GM23338 (cell line): ENCODE data around the gene GPX1. TPM values are rescaled to one million over a fixed set of nuclear protein-coding genes. Genes with fewer than 3 reads are reported as not detected.

Experiments
- ATAC-seq: fragments of 200-7000 bp; cut with Tn5 transposase; 3 replicates; pipeline ENCODE4 v1.9.1; 2020
- DNase-seq: peaks from one replicate; pipeline ENCODE4 v3.0.0-alpha.2; 2015; ENCODE audit warnings: low spot score
- H2AFZ ChIP-seq: fragments of 200-600 bp; sonication (generic); 2 replicates; pipeline ENCODE4 v1.8.0; 2016; ENCODE audit warnings: antibody characterized with exemption, mild to moderate bottlenecking, moderate library complexity
- H3F3A ChIP-seq: fragments of 200-600 bp; sonication (generic); replicated peaks from 2 replicates; pipeline ENCODE4 v1.8.0; 2017; ENCODE audit warnings: antibody characterized with exemption, mixed run types, low read depth
- H3K27ac ChIP-seq: fragments of 200-600 bp; sonication (generic); 2 replicates; pipeline ENCODE4 v1.6.1; 2016; ENCODE audit warnings: low read depth
- H3K27me3 ChIP-seq: fragments of 200-600 bp; sonication (generic); 2 replicates; pipeline ENCODE4 v1.8.0; 2016; ENCODE audit warnings: mild to moderate bottlenecking, mixed run types, moderate library complexity; ENCODE audit not compliant: insufficient read depth
- H3K36me3 ChIP-seq: fragments of 200-600 bp; sonication (generic); 2 replicates; pipeline ENCODE4 v1.8.0; 2016; ENCODE audit warnings: mild to moderate bottlenecking; ENCODE audit not compliant: insufficient read depth
- H3K4me1 ChIP-seq: fragments of 200-600 bp; sonication (generic); 2 replicates; pipeline ENCODE4 v1.8.0; 2016; ENCODE audit warnings: mild to moderate bottlenecking, moderate library complexity; ENCODE audit not compliant: insufficient read depth
- H3K4me2 ChIP-seq: fragments of 200-600 bp; sonication (generic); 2 replicates; pipeline ENCODE4 v1.7.1; 2017; ENCODE audit warnings: mixed run types
- H3K4me3 ChIP-seq: fragments of 200-600 bp; sonication (generic); 2 replicates; pipeline ENCODE4 v1.6.1; 2016; ENCODE audit warnings: mixed run types
- H3K79me2 ChIP-seq: fragments of 200-600 bp; sonication (generic); replicated peaks from 2 replicates; pipeline ENCODE4 v1.8.0; 2017; ENCODE audit warnings: mild to moderate bottlenecking; ENCODE audit not compliant: insufficient read depth
- H3K9me2 ChIP-seq: fragments of 200-600 bp; sonication (generic); 2 replicates; pipeline ENCODE4 v1.8.0; 2017; ENCODE audit not compliant: insufficient read depth
- H4K20me1 ChIP-seq: fragments of 200-600 bp; sonication (generic); replicated peaks from 2 replicates; pipeline ENCODE4 v1.8.0; 2017; ENCODE audit warnings: mild to moderate bottlenecking; ENCODE audit not compliant: insufficient read depth
- H3K27ac Mint-ChIP-seq: 2 replicates; pipeline ENCODE4 v1.8.0; 2020; ENCODE audit warnings: inconsistent platforms, mild to moderate bottlenecking, moderate library complexity, mixed read lengths
- H3K27me3 Mint-ChIP-seq: 3 replicates; pipeline ENCODE4 v1.8.0; 2022; ENCODE audit warnings: low read depth, mild to moderate bottlenecking, moderate library complexity, mixed read lengths, inconsistent platforms; ENCODE audit not compliant: insufficient read depth, poor library complexity
- H3K36me3 Mint-ChIP-seq: 3 replicates; pipeline ENCODE4 v1.8.0; 2021; ENCODE audit warnings: low read depth, mild to moderate bottlenecking, inconsistent platforms, moderate library complexity, mixed read lengths
- H3K4me1 Mint-ChIP-seq: 3 replicates; pipeline ENCODE4 v1.8.0; 2020; ENCODE audit warnings: mild to moderate bottlenecking, inconsistent platforms, mixed read lengths
- H3K4me3 Mint-ChIP-seq: 3 replicates; pipeline ENCODE4 v1.8.0; 2021; ENCODE audit warnings: moderate library complexity, mild to moderate bottlenecking, inconsistent platforms, mixed read lengths
- H3K9me3 Mint-ChIP-seq: 3 replicates; pipeline ENCODE4 v1.8.0; 2020; ENCODE audit warnings: moderate library complexity, mild to moderate bottlenecking, inconsistent platforms, mixed read lengths
- CREB1 ChIP-seq: fragments of 250-450 bp; sonication (Bioruptor Pico); IDR thresholded peaks from 2 replicates; pipeline ENCODE4 v1.5.0; 2020; ENCODE audit warnings: low read depth, mild to moderate bottlenecking, moderate library complexity
- EZH2 ChIP-seq: fragments of 200-600 bp; sonication (generic); IDR thresholded peaks from one replicate; pipeline ENCODE4 v1.8.0; 2017; ENCODE audit warnings: antibody characterized with exemption, mild to moderate bottlenecking, low read depth; ENCODE audit not compliant: unreplicated experiment
- EZH2phosphoT487 ChIP-seq: fragments of 200-600 bp; sonication (generic); IDR thresholded peaks from one replicate; pipeline ENCODE4 v1.8.1; 2018; ENCODE audit warnings: antibody characterized with exemption; ENCODE audit not compliant: unreplicated experiment
- JUNB ChIP-seq: IDR thresholded peaks from one replicate; pipeline ENCODE4 v1.6.1; 2016; ENCODE audit warnings: antibody characterized with exemption; ENCODE audit not compliant: unreplicated experiment
- NANOG ChIP-seq: IDR thresholded peaks from 2 replicates; pipeline ENCODE4 v1.6.1; 2016; ENCODE audit warnings: antibody characterized with exemption, borderline replicate concordance
- POLR2AphosphoS5 ChIP-seq: IDR thresholded peaks from 2 replicates; pipeline ENCODE4 v1.6.1; 2016; ENCODE audit warnings: antibody characterized with exemption, low read depth
- STAT1 ChIP-seq: IDR thresholded peaks from one replicate; pipeline ENCODE4 v1.6.1; 2016; ENCODE audit warnings: antibody characterized with exemption; ENCODE audit not compliant: unreplicated experiment
- ZNF114 ChIP-seq: fragments of 250-450 bp; sonication (Bioruptor Pico); IDR thresholded peaks from 2 replicates; pipeline ENCODE4 v1.5.0; 2020; ENCODE audit warnings: mild to moderate bottlenecking, moderate library complexity
- ZNF331 ChIP-seq: fragments of 250-450 bp; sonication (Bioruptor Pico); IDR thresholded peaks from 2 replicates; pipeline ENCODE4 v1.5.0; 2020; ENCODE audit warnings: low read depth, mild to moderate bottlenecking, moderate library complexity
- polyA plus RNA-seq: library from polyadenylated mRNA; unstranded; fragments of >200 nt; fragmentation: Nextera tagmentation; extraction: Ambion mirVana; gene quantifications from 2 replicates; pipeline ENCODE4 v1.2.1, GENCODE V29; 2016
- total RNA-seq: library from RNA; depleted of rRNA; stranded (reverse); fragments of >200 nt; shearing (Covaris generic); gene quantifications from 2 replicates; pipeline ENCODE4 v1.2.3, GENCODE V29; 2014
- TF ChIP-seq, protein P1 (sequence below): fragments of 250-450 bp; sonication (Bioruptor Pico); IDR thresholded peaks from 2 replicates; pipeline ENCODE4 v1.5.0; 2020; ENCODE audit warnings: mild to moderate bottlenecking, moderate library complexity
- TF ChIP-seq, protein P2 (sequence below): IDR thresholded peaks from 2 replicates; pipeline ENCODE4 v1.6.1; 2016; ENCODE audit warnings: antibody characterized with exemption
- TF ChIP-seq, protein P3 (sequence below), 2 experiments: fragments of 200-600 bp in 1 of 2; sonication (generic) in 1 of 2; conservative IDR thresholded peaks; 2 replicates each; pipeline versions ENCODE4 v1.5.1 to v1.6.1; 2016 to 2017; ENCODE audit warnings: antibody characterized with exemption in 2 of 2, low read depth in 2 of 2, mild to moderate bottlenecking in 2 of 2, moderate library complexity in 1 of 2
- TF ChIP-seq, protein P4 (sequence below): IDR thresholded peaks from one replicate; pipeline ENCODE4 v1.6.1; 2018; ENCODE audit warnings: antibody characterized with exemption; ENCODE audit not compliant: unreplicated experiment

GPX1 gene
- total and polyA plus RNA-seq, 2 experiments from 2014 or later, result 247 to 394 TPM

DNA sequence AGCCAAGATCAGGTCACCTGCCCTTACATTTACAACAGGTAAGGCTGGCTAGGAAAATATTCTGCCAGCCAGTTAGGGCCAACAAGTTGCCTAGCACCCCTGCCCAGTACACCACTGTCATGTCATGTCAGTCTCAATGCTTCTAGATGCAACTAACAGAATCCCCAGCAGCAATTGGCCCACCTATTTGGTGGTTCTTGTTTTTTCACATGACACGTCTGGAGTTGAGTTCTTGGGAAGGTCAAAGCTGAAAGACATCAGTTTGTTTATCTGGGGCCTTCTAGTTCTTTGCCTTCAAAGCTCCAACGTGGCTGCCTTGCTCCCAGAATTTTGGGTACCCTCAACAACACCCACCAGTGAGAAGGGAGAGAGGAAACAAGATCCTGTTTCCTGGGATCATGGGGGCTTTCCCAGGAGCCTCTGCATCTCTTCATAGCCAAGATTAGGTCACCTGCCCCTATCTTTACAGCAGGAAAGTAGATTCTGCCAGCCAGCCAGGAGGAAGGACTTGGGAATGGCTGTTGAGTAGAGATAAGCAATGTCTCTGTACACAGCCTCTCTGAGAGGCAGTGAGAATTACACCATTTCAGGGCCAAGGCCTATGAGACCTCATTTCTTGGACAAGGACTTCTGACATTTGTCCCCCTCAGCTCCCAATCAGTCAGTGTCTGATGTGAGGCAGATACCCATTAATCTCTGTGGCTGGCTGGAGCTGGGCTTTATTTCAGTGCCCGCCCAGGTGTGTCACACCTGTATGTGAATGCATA is 8.6 kb downstream of the GPX1 start:
- TF ChIP-seq NANOG (no peak), STAT1 (no peak), JUNB (no peak), CREB1 (CRISPR knock-in tag) (no peak), ZNF114 (CRISPR knock-in tag) (no peak), EZH2 (no peak), ZNF331 (CRISPR knock-in tag) (no peak), EZH2phosphoT487 (no peak), POLR2AphosphoS5 (no peak)
- TF ChIP-seq, protein P1, sequence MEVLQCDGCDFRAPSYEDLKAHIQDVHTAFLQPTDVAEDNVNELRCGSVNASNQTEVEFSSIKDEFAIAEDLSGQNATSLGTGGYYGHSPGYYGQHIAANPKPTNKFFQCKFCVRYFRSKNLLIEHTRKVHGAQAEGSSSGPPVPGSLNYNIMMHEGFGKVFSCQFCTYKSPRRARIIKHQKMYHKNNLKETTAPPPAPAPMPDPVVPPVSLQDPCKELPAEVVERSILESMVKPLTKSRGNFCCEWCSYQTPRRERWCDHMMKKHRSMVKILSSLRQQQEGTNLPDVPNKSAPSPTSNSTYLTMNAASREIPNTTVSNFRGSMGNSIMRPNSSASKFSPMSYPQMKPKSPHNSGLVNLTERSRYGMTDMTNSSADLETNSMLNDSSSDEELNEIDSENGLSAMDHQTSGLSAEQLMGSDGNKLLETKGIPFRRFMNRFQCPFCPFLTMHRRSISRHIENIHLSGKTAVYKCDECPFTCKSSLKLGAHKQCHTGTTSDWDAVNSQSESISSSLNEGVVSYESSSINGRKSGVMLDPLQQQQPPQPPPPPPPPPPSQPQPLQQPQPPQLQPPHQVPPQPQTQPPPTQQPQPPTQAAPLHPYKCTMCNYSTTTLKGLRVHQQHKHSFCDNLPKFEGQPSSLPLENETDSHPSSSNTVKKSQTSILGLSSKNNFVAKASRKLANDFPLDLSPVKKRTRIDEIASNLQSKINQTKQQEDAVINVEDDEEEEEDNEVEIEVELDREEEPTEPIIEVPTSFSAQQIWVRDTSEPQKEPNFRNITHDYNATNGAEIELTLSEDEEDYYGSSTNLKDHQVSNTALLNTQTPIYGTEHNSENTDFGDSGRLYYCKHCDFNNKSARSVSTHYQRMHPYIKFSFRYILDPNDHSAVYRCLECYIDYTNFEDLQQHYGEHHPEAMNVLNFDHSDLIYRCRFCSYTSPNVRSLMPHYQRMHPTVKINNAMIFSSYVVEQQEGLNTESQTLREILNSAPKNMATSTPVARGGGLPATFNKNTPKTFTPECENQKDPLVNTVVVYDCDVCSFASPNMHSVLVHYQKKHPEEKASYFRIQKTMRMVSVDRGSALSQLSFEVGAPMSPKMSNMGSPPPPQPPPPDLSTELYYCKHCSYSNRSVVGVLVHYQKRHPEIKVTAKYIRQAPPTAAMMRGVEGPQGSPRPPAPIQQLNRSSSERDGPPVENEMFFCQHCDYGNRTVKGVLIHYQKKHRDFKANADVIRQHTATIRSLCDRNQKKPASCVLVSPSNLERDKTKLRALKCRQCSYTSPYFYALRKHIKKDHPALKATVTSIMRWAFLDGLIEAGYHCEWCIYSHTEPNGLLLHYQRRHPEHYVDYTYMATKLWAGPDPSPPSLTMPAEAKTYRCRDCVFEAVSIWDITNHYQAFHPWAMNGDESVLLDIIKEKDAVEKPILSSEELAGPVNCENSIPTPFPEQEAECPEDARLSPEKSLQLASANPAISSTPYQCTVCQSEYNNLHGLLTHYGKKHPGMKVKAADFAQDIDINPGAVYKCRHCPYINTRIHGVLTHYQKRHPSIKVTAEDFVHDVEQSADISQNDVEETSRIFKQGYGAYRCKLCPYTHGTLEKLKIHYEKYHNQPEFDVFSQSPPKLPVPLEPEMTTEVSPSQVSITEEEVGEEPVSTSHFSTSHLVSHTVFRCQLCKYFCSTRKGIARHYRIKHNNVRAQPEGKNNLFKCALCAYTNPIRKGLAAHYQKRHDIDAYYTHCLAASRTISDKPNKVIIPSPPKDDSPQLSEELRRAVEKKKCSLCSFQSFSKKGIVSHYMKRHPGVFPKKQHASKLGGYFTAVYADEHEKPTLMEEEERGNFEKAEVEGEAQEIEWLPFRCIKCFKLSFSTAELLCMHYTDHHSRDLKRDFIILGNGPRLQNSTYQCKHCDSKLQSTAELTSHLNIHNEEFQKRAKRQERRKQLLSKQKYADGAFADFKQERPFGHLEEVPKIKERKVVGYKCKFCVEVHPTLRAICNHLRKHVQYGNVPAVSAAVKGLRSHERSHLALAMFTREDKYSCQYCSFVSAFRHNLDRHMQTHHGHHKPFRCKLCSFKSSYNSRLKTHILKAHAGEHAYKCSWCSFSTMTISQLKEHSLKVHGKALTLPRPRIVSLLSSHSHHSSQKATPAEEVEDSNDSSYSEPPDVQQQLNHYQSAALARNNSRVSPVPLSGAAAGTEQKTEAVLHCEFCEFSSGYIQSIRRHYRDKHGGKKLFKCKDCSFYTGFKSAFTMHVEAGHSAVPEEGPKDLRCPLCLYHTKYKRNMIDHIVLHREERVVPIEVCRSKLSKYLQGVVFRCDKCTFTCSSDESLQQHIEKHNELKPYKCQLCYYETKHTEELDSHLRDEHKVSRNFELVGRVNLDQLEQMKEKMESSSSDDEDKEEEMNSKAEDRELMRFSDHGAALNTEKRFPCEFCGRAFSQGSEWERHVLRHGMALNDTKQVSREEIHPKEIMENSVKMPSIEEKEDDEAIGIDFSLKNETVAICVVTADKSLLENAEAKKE (CRISPR knock-in tag), result no peak
- TF ChIP-seq, protein P2, sequence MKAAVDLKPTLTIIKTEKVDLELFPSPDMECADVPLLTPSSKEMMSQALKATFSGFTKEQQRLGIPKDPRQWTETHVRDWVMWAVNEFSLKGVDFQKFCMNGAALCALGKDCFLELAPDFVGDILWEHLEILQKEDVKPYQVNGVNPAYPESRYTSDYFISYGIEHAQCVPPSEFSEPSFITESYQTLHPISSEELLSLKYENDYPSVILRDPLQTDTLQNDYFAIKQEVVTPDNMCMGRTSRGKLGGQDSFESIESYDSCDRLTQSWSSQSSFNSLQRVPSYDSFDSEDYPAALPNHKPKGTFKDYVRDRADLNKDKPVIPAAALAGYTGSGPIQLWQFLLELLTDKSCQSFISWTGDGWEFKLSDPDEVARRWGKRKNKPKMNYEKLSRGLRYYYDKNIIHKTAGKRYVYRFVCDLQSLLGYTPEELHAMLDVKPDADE, result no peak
- TF ChIP-seq, protein P3, sequence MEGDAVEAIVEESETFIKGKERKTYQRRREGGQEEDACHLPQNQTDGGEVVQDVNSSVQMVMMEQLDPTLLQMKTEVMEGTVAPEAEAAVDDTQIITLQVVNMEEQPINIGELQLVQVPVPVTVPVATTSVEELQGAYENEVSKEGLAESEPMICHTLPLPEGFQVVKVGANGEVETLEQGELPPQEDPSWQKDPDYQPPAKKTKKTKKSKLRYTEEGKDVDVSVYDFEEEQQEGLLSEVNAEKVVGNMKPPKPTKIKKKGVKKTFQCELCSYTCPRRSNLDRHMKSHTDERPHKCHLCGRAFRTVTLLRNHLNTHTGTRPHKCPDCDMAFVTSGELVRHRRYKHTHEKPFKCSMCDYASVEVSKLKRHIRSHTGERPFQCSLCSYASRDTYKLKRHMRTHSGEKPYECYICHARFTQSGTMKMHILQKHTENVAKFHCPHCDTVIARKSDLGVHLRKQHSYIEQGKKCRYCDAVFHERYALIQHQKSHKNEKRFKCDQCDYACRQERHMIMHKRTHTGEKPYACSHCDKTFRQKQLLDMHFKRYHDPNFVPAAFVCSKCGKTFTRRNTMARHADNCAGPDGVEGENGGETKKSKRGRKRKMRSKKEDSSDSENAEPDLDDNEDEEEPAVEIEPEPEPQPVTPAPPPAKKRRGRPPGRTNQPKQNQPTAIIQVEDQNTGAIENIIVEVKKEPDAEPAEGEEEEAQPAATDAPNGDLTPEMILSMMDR (conservative IDR thresholded peaks at IDR 0.05; ENCODE audit: low read depth in 2 of 2), result no peak
- TF ChIP-seq, protein P4, sequence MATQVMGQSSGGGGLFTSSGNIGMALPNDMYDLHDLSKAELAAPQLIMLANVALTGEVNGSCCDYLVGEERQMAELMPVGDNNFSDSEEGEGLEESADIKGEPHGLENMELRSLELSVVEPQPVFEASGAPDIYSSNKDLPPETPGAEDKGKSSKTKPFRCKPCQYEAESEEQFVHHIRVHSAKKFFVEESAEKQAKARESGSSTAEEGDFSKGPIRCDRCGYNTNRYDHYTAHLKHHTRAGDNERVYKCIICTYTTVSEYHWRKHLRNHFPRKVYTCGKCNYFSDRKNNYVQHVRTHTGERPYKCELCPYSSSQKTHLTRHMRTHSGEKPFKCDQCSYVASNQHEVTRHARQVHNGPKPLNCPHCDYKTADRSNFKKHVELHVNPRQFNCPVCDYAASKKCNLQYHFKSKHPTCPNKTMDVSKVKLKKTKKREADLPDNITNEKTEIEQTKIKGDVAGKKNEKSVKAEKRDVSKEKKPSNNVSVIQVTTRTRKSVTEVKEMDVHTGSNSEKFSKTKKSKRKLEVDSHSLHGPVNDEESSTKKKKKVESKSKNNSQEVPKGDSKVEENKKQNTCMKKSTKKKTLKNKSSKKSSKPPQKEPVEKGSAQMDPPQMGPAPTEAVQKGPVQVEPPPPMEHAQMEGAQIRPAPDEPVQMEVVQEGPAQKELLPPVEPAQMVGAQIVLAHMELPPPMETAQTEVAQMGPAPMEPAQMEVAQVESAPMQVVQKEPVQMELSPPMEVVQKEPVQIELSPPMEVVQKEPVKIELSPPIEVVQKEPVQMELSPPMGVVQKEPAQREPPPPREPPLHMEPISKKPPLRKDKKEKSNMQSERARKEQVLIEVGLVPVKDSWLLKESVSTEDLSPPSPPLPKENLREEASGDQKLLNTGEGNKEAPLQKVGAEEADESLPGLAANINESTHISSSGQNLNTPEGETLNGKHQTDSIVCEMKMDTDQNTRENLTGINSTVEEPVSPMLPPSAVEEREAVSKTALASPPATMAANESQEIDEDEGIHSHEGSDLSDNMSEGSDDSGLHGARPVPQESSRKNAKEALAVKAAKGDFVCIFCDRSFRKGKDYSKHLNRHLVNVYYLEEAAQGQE, result no peak
- Mint-ChIP-seq H3K4me1 (peaks cover 3% of the 10 kb centered on the region; the same call in 1 of the 3 replicates), H3K9me3 (peaks cover 2% of the 10 kb centered on the region; the same call in 1 of the 3 replicates), H3K27me3 (peaks cover 5% of the 10 kb centered on the region), H3K36me3 (peaks cover 8% of the 10 kb centered on the region), H3K27ac (no peak overlapping the region), H3K4me3 (no peak overlapping the region)
- no peak overlapping the region for H3K4me3 ChIP-seq
- no peaks in the 10 kb centered on the region for H3F3A ChIP-seq
- DNase-seq (no peak), ATAC-seq (no peak)
- no peaks in the 10 kb centered on the region for H3K36me3 ChIP-seq
- H3K27ac ChIP-seq, result no peak overlapping the region
- no peaks in the 10 kb centered on the region for H3K4me1 ChIP-seq
- no peaks in the 10 kb centered on the region for H4K20me1 ChIP-seq
- H2AFZ ChIP-seq, result no peak overlapping the region
- H3K4me2 ChIP-seq, result no peak overlapping the region
- H3K79me2 ChIP-seq, result no peaks in the 10 kb centered on the region
- no peaks in the 10 kb centered on the region for H3K27me3 ChIP-seq
- H3K9me2 ChIP-seq, result no peaks in the 10 kb centered on the region
